Stimulated activated CD4-positive, alpha-beta T cell treated with anti-CD3 and anti-CD28 coated beads, Interleukin-15, amount 100 ng/mL, for 24 hours (primary cell): ENCODE measurements around the gene MYH15.

Source experiments
- DNase-seq: peaks from one replicate; pipeline ENCODE4 v3.0.0-alpha.2; 2020

The MYH15 gene

DNA sequence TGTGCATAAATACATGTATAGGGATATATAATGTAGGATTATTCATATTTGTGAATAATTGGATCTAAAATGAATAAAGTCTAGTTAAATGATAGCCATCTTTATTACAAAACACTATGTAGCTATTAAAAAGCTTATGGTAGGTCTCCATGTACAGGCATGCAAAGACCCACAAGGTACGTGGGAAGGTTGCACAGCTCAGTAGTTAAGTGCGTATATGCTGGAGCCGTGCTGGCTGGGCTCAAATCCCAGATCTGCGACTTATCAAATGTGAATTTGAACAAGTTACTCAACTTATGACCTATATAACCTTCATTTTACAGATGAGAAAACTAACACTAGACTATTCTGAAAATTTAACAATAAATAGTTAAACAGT lies 100.6 kb downstream of the MYH15 start:
- no peak for DNase-seq

DNA sequence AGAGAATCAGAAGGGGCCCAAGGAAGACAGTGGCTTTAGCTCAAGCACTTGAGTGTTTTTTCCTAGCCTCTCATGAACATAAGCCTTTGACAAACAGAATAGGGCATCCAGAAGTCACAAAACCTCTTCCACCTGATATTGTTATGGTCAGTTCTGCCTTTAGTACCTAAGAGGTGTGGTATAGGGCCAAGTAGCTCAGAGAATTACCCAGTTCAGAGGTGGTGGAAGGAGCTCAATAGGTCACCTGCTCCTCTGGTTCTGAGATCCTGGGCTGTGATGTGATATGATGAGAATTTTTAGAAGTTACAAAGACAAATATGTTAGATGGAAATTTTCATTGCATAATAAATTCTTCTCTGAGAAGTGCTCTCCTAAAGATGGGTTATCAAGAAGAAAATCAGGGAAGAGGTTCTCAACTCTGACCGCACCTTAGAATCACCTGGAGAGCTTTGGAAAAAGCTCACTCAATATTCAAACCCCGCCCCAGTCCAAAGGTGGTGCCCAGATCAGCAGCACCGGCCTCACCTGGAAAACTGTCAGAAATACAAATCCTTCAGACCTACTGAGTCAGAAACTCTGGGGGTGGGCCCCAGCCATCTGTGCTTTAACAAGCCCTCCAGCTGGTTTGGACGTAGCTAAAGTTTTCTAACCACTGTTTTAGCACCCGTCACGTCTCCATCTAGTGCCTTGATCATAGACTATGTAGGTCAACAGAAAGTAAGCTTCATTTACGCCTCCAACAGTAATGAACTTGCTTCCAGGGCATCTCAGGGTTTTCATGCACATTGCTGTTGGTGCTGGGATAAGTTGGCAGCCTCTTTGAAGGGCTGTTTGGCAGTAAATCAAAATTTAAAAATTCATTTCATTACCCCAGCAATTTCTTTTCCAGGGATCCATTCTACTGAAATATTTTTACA lies 101.3 kb downstream of the MYH15 start:
- no peak for DNase-seq

DNA sequence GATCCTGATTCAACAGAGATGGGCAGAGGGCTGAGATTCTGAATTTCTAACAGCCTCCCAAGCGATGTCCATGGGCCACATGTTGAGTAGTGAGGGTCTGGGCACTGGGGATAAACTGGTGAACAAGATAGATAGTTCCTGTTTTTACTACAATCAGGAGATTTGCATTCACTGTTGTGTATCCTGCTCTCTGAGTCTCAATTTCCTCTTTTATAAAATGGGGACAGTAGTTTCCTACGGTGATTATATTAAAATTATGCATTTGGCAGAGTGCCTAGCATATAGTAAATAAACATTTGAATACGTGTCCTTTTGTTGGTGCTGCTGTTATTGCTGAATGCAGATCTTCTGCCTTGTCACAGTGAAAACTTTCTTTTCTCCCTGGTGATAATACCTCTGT lies 102.5 kb downstream of the MYH15 start:
- DNase-seq = no peak

DNA sequence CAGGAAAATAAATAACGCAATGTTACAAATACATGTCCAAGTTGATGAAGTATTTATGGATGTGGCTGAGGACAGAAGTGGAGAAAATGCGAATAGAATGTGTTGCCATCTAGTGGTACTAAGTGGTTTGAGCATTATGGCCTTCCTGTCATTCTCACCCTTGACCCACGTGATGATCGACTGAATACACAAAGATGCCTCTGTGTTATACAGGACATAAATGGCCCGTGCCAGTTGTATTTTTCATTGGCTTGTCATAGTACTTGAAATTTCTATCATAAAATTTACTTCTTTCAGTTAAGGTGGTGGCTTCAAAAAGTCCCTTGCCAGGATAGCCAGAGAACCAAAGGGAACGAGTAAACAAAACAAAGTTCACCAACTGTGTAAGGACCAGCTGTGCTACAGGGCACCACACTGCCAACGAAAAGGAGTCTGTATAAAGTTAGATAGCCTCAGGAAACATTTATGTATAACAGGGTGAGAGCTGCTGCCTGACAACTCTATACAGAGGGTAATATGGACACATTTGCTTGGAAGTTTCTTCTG lies 103.7 kb downstream of the MYH15 start:
- DNase-seq = no peak

DNA sequence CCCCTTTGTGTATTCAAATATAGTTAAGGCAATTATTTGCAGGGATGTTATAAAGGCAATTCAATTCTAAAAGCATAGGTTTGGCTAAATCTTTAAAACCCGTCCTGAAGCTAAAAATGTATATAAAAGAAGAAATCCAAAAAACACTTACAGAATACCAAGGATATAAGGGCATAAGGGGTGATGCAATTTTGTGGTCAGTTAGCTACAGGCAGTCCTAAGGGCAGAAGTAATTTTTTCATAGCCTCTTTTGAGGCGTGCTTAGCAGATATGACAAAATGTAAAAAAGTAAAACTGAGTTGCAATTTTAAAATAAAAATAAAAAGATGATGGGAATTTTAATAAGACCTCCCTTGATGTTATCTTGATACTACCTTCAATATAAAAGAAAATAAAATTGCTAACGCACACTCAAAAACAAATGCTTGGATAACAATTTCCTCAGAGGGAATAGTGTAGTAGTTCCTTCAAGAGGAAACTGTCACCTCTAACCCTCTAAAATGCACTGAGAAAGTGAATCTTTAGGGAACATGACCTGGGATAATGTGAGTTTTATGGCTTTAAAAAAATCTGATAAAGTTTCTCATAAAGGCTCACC lies 104.2 kb downstream of the MYH15 start:
- no peak for DNase-seq

DNA sequence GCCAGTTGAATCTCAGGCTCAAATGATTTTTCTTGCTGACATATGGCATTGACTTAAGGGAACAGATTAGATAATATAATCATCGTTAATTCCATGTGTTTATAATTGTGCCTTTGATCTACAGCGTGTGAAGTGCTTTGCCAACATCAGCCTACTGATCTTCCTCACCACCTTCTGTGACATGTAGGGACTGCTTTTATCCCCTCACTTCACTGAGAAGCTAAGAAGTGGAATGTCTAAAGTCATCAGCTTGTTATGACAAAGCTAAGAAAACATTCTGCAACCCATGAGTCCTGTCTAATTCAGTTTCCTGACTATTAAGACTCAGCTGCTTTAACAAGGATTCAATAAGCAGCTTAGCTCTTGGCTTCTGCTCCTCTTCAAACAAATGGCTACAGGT lies 106.0 kb downstream of the MYH15 start:
- DNase-seq = no peak

DNA sequence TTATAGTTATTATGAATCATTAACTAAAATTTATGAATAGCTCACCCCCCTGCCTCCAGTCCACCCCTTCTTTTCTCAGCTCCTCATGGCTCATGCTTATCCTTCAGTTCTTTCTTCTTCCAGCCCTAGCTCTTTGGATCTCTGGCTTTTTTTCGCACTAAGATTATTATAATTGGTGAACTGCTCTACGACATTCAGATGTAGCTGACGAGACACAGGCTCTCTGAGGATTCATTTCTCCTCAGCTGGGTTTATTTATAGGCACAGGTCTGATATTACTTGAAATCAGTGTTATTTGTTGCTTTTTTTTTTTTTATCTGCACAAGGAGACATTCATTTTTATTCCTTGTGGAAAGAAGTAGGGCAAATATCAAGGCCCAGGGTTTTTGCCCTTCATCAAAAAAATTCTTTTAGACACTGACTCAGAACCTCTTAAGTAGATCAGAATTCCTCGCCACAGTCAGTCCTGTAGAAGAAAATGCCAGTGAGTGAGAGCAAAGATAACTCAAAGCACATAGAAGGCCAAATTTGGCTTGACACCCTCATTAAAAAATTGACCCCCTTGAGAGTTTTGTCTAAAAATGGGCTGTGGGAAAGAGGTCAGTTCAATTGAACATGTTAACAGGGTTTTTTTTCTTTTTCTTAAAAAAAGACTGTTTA lies 106.6 kb downstream of the MYH15 start:
- no peak for DNase-seq

DNA sequence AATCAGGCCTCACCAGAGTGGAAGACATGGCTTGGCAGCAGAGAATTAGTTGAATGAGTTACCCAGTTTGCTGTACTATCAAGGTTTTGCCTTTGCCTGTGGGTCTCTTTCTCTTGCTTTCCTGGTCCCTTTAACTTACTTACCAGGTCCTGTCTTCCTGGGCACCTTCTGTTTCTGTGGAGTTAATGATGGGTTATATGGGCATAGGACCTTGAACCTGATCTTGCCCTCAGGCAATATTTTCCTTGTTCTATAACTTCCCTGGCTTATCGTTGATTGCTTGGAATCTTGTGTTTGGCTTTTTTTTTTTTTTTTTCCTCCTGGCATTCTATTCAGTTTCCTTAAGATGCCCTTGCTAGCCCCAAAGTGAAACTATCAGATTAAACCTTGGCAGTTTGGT lies 107.2 kb downstream of the MYH15 start:
- no peak for DNase-seq

DNA sequence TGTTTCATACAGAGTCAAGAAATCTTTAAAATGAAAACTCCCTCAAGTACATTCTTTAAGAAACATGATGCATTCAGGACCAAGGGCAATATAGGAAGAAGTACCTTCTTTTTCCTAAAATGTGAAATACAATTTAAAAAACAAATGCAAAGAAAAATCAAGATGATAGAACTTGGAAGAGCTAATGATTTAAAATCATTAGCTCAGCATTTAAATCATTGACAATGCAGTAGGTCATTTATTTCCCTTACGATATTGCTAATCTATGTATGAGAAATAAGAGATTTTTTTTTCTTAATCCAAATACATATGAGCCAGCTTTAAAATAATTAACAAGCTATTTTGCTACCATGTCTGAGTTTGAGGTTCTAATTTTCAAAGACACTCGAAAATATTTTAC lies 108.6 kb downstream of the MYH15 start:
- DNase-seq = no peak

DNA sequence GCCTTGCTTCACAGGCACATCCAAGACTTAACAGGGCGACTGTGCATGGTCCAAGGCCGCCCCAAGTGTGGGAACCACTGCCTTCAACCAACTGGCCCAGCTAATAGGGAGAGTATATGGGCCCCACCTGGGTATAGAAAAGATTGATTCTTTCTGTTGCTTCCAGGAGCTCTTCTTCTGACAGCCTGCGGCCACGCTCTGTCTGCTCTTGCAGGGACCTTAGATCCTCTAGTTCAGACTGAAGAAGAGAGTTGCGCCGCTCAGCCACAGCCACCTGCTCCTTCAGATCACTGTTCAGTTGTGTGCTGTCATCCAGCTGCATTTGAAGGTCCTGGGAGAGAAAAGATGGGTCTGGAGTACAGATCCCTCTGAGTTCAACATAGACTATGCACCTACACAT lies 111.9 kb downstream of the MYH15 start:
- no peak for DNase-seq

DNA sequence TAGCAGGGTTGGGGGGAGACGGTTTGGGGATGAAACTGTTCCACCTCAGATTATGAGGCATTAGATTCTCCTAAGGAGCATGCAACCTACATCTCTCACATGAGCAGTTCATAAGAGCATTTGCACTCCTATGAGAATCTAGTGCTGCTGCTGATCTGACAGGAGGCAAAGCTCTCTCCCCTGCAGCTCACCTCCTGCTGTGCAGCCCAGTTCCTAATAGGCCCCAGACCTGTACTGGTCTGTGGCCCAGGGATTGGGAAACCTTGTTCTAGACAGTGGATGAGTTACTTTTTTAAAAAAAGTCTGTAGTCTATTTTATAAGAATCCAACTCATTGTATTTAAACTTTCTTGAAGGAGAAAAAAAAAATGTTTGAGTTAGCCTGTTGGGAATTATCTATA lies 114.1 kb downstream of the MYH15 start:
- no peak for DNase-seq

DNA sequence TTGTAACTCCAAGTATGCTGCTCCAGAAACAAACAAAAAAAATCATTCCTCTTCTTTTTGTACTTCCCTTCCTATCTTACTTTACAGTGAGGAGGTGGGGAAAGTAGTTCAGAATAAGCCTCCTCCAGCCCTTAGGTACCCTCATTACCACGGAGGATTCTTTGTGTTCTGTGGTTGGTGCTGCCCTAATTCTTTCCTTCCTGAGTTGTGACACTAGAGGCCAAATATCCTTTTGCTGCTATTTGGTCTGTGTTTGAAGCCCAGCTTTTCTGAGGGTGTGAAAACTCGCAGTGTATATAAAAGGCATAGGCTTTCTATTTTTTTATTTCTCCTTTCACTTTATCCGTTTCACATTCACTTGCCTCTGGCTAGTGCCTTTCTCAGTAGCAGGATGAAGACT lies 115.8 kb downstream of the MYH15 start:
- DNase-seq = no peak

DNA sequence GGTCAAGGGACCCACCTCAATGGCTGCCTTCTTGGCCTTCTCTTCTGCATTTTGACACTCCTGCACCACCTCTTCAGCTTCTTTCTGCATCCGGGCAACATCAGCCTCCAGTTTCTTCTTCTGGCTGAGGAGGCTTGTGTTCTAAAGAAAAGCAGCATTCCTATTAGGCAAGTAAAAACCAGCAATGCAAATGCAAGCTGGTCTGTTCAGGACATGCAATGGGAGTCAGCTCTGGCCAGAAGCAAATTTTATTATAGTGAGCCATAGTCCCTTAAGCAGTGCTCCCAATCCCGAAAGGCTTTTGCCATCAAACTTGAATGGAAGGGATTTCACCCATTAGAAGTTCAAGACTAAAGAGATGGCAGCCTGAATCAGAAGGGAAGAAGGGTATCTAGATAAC lies 116.4 kb downstream of the MYH15 start:
- no peak for DNase-seq

DNA sequence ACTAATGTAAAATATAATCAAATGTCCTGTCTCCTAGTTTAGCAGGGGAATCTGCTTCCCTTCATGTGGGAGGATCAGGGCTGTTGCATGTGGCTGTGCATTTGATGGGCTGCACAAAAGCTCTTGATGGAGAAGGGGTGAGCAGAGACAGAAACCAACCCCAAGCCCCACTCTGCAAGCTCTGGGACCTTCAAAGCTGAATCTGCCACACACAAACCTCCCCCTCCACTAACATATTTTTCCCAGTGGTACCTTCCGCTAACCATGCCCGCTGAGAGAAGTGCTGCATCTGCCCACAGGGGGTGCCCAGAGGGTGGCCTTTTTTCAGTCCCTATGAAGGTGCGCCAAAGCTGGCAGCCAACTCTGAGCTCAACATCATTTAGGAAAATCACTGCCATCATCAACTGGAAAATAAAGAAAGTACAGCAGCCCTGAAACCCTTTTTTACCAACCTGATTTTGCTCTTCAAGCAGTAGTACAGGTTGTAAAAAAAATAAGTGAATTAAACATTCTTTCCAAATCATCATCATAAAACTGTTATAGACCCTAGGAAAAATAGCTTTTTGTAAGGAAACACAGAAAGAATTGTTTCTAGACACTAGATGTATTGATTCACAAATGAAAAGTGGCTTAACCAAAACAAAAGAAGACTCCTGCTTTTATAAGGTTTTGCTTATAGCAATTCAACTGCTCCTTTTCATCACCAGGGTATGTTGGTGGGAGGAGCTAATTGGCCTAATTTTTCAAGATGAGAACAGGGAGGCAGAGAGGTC lies 117.1 kb downstream of the MYH15 start:
- no peak for DNase-seq

DNA sequence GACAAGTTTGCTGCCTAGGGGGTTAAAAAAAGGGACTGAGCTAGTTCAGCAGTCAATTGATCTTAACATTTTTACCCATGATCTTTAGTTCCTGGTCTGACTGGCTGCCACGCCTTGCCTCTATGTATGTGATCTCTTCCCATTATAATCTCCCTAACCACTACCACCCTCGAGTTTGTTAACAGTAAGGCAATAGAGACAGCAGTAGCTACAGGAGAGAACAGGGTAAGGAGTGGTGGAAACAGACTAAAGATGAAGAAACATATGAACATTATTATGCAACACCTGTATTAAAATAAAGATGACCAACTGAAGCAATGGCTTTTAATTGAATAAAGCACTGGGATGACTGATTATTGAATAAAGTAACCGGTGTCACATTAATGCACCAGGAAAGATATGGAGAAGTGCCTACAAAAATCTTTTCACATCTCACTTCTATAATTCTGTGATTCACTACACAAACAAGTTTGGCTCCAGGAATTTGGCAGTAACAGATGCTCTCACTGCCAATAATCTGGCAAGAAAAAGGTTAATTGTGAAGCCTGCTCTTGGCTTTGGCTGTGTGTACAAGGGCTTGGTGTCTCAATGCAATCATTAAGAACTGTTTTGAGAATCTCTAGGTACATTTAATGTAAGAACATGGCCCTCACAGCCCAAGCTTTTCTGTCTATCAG lies 118.3 kb downstream of the MYH15 start:
- DNase-seq = no peak

DNA sequence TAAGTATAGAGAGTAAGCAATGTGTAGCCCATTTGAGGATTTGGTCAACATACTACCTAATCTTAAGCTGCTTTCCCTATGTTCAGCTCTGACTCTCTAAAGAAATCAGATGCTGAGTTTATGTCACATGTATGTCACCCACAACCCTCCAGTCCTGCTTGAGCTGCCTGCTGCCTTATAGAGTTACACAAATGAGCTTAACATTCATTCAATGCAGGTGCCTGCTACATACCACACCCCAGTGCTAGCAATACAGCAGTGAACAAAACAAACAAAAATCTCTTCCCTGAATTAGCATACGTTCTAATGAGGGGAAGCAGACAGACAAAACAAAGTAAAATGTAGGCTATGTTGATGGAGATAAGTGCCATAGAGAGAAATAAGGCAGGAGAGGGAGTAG lies 121.0 kb downstream of the MYH15 start:
- DNase-seq = no peak

DNA sequence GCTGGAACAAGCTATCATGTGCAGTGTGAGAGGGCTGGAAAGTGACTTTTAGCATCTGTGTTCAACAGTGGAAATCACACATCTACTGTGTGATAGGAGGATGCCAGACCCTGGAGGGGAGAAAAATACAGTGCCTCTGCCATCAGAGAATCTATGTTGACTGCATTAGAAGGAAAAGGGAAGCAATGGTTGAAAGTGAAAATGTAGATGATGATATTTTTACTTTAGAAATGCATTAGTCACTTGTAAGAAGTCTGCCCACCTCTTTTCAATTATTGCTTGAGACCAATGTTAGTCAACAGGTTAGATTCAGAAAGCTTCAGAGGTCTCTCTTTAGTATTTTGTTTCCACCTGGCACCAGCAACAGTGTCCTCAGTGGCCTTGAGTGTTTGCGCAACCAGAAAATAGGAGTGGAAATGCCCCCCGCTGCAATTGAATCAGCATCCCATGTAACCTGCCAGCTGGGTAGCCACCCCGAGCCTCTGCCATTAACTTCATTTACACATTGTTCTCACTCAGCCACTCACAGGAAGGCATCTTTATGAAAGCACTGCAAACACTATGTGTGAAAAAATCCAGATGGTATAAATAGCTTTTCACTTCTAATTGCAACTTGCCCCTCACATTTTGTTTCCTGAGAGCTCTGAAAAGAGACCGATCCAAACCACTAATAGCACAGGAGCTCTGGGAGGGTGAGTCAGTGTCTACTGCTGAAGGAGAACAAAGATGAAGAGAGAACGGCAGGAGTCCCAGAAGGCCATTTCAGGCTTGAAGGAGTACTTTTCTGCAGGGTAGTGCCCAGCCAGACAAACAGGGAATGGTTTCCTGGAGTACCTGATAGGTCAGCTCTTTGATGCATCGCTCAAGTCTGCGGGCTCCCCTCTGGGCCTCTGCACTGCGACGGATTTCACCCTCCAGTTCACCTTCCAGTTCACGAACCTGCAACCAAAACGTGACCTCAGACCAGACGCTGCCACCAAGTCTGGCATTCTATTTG lies 122.0 kb downstream of the MYH15 start:
- DNase-seq = peak; percentile 36

DNA sequence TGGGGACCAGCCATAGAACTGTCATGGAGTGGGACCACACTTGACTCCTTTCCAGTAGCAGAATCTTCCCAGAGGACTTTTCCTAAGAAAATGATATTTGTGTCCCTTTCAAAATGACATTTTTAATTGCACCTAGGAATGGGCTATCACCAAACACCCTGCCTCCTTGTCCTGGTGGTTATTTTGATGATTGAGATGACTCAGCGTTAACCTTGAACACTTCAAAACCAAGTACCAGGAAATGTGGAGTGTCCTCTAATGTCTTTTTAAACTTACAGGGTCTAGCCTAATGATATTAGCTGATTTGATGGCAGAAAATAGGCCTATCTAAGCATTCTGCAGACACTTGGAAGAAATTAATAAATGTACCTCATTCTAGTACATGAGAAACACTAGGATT lies 123.3 kb downstream of the MYH15 start:
- no peak for DNase-seq

DNA sequence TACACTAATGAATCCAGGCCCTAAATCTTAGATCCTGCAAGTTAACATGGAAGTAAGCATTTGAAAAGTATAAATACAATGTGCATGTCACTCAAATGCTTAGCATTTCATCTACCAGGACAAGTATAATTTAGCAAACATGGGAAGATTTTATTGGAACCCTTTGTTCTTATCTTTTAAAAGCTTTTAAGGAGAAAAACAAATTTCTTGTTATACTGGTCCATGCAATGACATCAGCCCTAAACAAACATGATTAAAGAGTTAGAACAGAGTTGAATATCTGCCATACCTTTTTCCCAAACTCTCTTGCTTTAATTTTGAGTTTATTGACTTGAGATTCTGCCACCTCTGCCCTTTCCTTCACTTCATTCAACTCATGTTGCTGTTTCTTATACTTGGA lies 127.1 kb downstream of the MYH15 start:
- DNase-seq = no peak

DNA sequence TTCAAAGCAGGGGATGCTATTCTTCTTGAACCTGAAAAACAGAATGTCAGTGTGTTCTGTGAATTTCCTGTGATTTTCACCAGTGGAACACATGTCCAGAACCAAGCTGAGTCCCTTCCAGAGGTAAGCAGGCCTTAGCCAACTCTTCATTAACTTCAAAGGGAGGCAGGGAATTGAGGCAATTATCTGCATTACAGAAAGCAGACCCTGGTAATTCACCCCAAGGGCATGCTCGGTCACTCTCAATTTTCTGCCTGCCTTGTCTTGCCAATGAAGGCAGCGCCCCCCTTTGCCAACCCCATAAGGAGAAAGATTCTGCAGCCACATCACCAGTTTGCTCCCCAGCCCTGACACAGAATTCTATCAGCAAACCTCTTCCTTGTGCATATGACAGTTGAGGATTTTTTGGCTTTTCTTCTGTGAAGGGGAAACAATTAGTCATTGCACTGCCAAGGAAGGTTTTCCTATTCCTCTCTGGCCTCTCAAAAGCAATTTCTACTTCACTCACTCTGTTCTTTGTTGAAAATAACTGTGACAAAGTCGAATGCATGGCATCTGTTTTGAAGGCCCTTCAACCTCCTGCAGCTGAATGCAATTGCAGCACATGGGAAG lies 128.8 kb downstream of the MYH15 start:
- DNase-seq = no peak
